Dermis blood vessel endothelial cell (primary cell): Measurements from ENCODE around the gene COX7A1. TPM values are rescaled to one million over a fixed set of nuclear protein-coding genes. Genes with fewer than 3 reads are reported as not detected.

Experiments
- DNase-seq: peaks from one replicate; pipeline ENCODE4 v3.0.0; 2010
- total RNA-seq: library from RNA; depleted of rRNA; stranded (reverse); fragments of >200 nt; gene quantifications from 2 replicates; pipeline ENCODE4 v1.2.3, GENCODE V29; 2014

COX7A1 gene
- total RNA-seq, 1 donor from 2014 or later = 24.0 TPM

DNA sequence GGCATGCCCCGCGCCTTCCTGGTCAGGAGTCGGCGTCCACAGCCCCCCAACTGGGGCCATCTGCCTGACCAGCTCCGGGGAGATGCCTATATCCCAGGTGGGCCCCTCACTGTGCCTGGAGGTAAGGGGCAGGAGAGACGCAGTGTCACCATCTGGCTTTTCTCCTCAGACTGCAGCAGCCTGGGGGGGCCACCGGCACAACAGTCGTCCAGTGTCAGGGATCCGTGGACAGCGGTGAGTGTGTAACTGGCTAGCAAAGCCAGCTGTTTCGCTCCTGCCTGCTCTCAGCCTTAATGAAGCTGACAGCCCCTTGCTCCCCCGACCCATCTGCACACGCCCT, 41.1 kb downstream of the COX7A1 start:
- no peak for DNase-seq

GRCh38 chr19:36110487-36111199, 41.6 kb downstream of the COX7A1 start, which contains the start of gene OVOL3:
Gene OVOL3, plus strand, starts transcription at chr19:36111143. Its CDS starts 60 bp downstream, at chr19:36111203.
- no peak for DNase-seq

GRCh38 chr19:36108684-36109083, 43.6 kb downstream of the COX7A1 start:
- no peak for DNase-seq

- DNase-seq = no peak
These were observed 45.3 kb downstream of the COX7A1 start for GRCh38 chr19:36106991-36107390.

DNA sequence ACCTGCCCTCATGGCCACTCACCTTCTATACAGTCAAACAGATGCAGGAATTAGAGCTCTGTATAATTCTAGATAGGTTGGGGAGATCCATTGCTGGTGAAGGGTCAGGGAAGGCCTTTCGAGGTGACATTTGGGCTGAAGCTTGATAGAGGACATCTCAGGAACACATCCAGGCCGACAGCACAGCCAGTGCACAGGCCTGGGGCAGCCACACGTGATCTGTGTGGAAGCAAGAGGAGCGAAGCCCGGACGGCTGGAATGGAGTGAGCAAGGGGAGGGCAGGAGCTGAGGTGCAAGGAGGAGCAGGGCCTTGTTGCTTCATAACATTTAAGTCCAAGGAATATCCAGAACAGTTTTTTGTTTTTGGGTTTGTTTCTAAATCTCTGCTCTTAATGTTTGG, 45.8 kb downstream of the COX7A1 start:
- no peak for DNase-seq

DNA sequence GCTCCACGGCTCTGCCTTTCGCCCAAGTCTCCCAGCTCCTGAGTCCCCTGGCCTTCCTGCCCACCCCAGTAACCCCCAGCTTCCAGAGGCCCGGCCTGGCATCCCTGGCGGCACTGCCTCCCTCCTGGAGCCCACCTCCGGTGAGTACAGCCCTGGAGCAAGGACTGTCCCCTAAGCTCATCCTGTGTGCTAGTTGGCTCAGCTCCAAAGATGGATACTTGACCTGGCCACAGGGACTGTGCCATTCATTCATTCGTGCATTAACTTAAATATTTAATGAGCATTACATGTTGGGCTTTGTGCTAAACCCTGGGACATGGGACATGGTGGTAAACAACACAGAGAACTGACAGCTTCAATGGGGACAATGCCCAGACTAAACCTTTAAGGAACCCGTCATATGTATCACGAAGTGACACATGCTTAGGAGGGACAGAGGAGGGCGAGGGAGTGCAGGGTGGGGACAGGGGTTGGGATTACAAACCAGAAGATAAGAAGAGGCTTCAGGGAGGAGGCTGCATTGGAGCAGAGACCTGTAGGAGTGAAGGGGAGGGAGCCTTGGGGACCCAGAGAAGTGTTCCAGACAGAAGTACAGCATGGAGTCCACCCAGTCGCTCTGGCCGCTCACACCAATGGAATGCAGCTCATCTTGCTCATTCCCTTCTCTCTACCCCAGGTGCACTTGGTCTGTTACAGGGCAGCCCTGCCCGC, 48.2 kb downstream of the COX7A1 start:
- no peak for DNase-seq

- DNase-seq = no peak
These were observed 49.1 kb downstream of the COX7A1 start for GRCh38 chr19:36103040-36103626.

DNA sequence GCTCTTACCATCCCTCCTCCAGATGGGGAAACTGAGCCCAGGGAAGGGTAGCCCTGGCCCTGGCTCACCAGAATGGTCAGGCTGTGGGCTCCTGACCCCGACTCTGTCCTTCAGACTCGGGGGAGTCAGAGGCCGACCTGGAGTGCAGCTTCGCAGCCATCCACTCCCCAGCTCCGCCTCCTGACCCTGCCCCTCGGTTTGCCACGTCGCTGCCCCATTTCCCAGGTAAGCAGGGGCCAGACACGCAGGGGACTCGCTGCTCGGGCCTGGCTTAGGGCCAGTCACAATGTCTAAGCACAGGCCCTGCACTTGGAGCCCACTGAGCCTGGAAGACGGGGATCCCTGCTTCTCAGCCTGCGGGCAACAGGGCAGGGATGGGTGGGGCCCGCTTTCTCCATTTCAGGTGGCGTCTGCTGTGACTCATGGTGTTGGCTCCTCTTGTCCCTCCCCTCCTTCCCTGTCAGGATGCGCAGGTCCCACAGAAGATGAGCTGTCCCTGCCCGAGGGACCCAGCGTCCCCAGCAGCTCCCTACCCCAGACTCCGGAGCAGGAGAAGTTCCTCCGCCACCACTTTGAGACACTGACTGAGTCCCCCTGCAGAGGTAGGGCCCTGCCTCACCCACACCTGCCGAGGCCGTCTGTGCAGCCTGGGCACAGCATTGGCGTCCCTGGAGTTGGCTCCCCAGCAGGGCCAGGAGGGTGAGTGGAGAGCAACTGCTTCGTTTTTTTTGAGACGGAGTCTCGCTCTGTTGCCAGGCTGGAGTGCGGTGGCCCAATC, 50.5 kb downstream of the COX7A1 start:
- DNase-seq = no peak

Other genes with a start within 250 kb of the COX7A1 start
- gene HCST, start 249.9 kb downstream of the COX7A1 start, total RNA-seq = 0.19 TPM in 1 of 2 replicates, not detected in the other
- not detected in 2 replicates for gene TYROBP, start 244.2 kb downstream of the COX7A1 start, total RNA-seq
- 3.6 and 3.7 TPM in 2 replicates for gene LRFN3, start 216.1 kb downstream of the COX7A1 start, total RNA-seq
- gene SDHAF1, start 157.3 kb downstream of the COX7A1 start, total RNA-seq = 10.1 and 19.6 TPM in 2 replicates
- gene SYNE4, start 143.6 kb downstream of the COX7A1 start, total RNA-seq = 0.17 TPM in 1 of 2 replicates, not detected in the other
- gene ALKBH6, start 138.2 kb downstream of the COX7A1 start, total RNA-seq = 12.3 and 15.3 TPM in 2 replicates
- 6.7 and 7.8 TPM in 2 replicates for gene CLIP3, start 119.6 kb downstream of the COX7A1 start, total RNA-seq
- gene THAP8, start 98.2 kb downstream of the COX7A1 start, total RNA-seq = 1.6 and 2.6 TPM in 2 replicates
- 2.2 and 8.0 TPM in 2 replicates for gene WDR62, start 97.5 kb downstream of the COX7A1 start, total RNA-seq
- gene OVOL3, start 41.3 kb downstream of the COX7A1 start, total RNA-seq = not detected in 2 replicates
- 42.9 and 71.1 TPM in 2 replicates for gene POLR2I, start 37.6 kb downstream of the COX7A1 start, total RNA-seq
- gene TBCB, start 37.0 kb downstream of the COX7A1 start, total RNA-seq = 201 and 226 TPM in 2 replicates
- gene CAPNS1, start 12.4 kb downstream of the COX7A1 start, total RNA-seq = 314 and 443 TPM in 2 replicates
- gene ZNF565, start 62.2 kb upstream of the COX7A1 start, total RNA-seq = 2.4 and 6.5 TPM in 2 replicates
- gene ZNF146, start 62.7 kb upstream of the COX7A1 start, total RNA-seq = 123 and 131 TPM in 2 replicates
- 3.3 and 5.6 TPM in 2 replicates for gene ZFP14, start 226.8 kb upstream of the COX7A1 start, total RNA-seq